Spleen (tissue), 11 donors: ENCODE results near the gene HINFP. TPM values are rescaled to one million over a fixed set of nuclear protein-coding genes. Genes with fewer than 3 reads are reported as not detected.

Experiments
- DNase-seq: peaks from one replicate; pipeline ENCODE4 v3.0.0-alpha.2; 2020
- H3K27ac ChIP-seq, 8 donors: fragments of 200-600 bp; sonication (generic) in 7 of 8; 1 replicate in 4 of 8; 2 replicates in 4 of 8; pipeline versions ENCODE4 v1.5.0 to v1.8.0; 2016 to 2021; ENCODE audit warnings: inconsistent platforms in 4 of 8, mild to moderate bottlenecking in 4 of 8, moderate library complexity in 1 of 8
- H3K27me3 ChIP-seq, 7 donors: fragments of 200-600 bp; sonication (generic) in 6 of 7; replicated peaks in 1 of 7; 1 replicate in 4 of 7; 2 replicates in 3 of 7; pipeline versions ENCODE4 v1.5.0 to v1.8.0; 2016 to 2021; ENCODE audit warnings: inconsistent platforms in 3 of 7, mild to moderate bottlenecking in 1 of 7
- H3K36me3 ChIP-seq, 6 donors: fragments of 200-600 bp; sonication (generic) in 5 of 6; 1 replicate in 4 of 6; 2 replicates in 2 of 6; pipeline versions ENCODE4 v1.5.0 to v1.8.0; 2016 to 2021; ENCODE audit warnings: inconsistent platforms in 2 of 6
- H3K4me1 ChIP-seq, 6 donors: fragments of 200-600 bp; sonication (generic) in 5 of 6; 1 replicate in 3 of 6; 2 replicates in 3 of 6; pipeline versions ENCODE4 v1.5.0 to v1.8.0; 2016 to 2021; ENCODE audit warnings: inconsistent platforms in 3 of 6
- H3K4me3 ChIP-seq, 8 donors: fragments of 200-600 bp; sonication (generic) in 7 of 8; 1 replicate in 4 of 8; 2 replicates in 4 of 8; pipeline versions ENCODE4 v1.5.0 to v1.8.0; 2016 to 2021; ENCODE audit warnings: inconsistent platforms in 4 of 8, mild to moderate bottlenecking in 4 of 8, moderate library complexity in 2 of 8
- H3K9me3 ChIP-seq, 8 donors: fragments of 200-600 bp; sonication (generic) in 7 of 8; 1 replicate in 4 of 8; 2 replicates in 4 of 8; pipeline versions ENCODE4 v1.5.0 to v1.8.0; 2016 to 2021; ENCODE audit warnings: inconsistent platforms in 4 of 8
- POLR2A ChIP-seq, 3 donors: fragments of 450-650 bp; IDR thresholded peaks; one replicate each; pipeline ENCODE4 v1.5.1; 2017; ENCODE audit warnings: antibody characterized with exemption in 3 of 3, mild to moderate bottlenecking in 1 of 3
- POLR2AphosphoS5 ChIP-seq, 3 donors: sonication (generic); formaldehyde crosslinking; IDR thresholded peaks; one replicate each; pipeline ENCODE4 v1.5.1; 2017; ENCODE audit warnings: antibody characterized with exemption in 3 of 3
- WGBS, 5 donors: extraction: QIAGEN DNeasy Blood & Tissue Kit in 3 of 5; methylation state at CpG; one replicate each; pipeline versions ENCODE4 v1.1.5 to v1.1.7; 2013 to 2018; 5-methylcytosine and 5-hydroxymethylcytosine counted together
- intact Hi-C: fragments of 100-400 bp; cut with DNase I; formaldehyde crosslinking; loops from one replicate; pipeline ENCODE4 v1.15.0; 2023; ENCODE audit warnings: low total_unique reads
- polyA plus RNA-seq, 3 donors: library from polyadenylated mRNA; stranded (reverse); fragments of 200-250 nt; gene quantifications; one replicate each; pipeline ENCODE4 v1.2.1, GENCODE V29; 2013
- total RNA-seq, 7 donors: library from RNA; depleted of rRNA in 3 of 7; stranded (reverse); fragments of >200 nt in 3 of 7; fragmentation: NEBNext Ultra II Directional in 4 of 7; extraction: Animal tissue kit (Norgen Biotek cat#: 25700) in 4 of 7; gene quantifications; one replicate each; pipeline versions ENCODE4 v1.1.0 to v1.2.1, GENCODE V29; 2016 to 2021
- TF ChIP-seq, protein P1 (sequence below), 11 experiments: fragments of 200-600 bp in 7 of 11; fragments of 450-650 bp in 4 of 11; sonication (generic) in 4 of 11; IDR thresholded peaks in 8 of 11; conservative IDR thresholded peaks in 3 of 11; 1 replicate in 7 of 11; 2 replicates in 4 of 11; pipeline versions ENCODE4 v1.4.0 to v1.8.0; 2016 to 2021; ENCODE audit warnings: antibody characterized with exemption in 11 of 11, inconsistent platforms in 4 of 11, mild to moderate bottlenecking in 1 of 11
- donor health status: healthy with polysubstance abuse.
- donor health status: DM: no; HTN: no; CAD: no; lungs with moderate emphysema.
- donor health status: DM: no; HTN: no; CAD: no.
- donor health status: Bipolar disorder and iron deficiency.
- donor health status: healthy.
- donor health status: DM: no; HTN: no; CAD: no.
- donor health status: DM: yes; HTN: yes; CAD: no.

HINFP gene
- total and polyA plus RNA-seq, 10 donors, result 12.8 to 40.7 (median 33.0) TPM

DNA sequence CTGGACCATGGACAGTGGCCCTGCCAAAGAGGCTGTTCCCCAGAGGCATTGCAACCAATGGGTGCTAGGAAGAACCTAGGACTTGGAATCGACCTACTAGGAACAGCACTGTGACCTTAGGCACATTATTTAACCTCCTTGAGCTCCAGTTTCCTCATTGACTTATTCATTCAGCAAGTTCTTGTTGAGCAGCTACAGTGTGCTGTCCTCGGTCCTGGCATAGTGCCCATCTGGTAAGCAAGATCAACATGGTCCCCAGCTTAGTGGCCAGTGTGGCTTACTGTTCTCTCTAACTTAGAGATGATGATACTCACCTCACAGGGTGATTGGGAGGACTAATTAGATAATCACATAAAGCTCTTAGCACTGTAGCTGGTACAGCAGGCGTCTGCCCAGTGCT lies 35.7 kb downstream of the HINFP start:
- H3K27me3 ChIP-seq, result peaks cover 0 to 10% (median 0%) of the 10 kb centered on the region in 7 donors
- WGBS, 5 donors, result 44 to 63% (median 58%) methylated on average over 3 of the region's 3 CpGs
- H3K4me1 ChIP-seq, result no peaks in the 10 kb centered on the region
- no peaks in the 10 kb centered on the region for H3K36me3 ChIP-seq
- no peak overlapping the region for H3K4me3 ChIP-seq
- intact Hi-C loops, result no loop called here
- no peak for DNase-seq
- H3K27ac ChIP-seq, result no peak overlapping the region
- H3K9me3 ChIP-seq, result no peaks in the 10 kb centered on the region
- TF ChIP-seq, protein P1, sequence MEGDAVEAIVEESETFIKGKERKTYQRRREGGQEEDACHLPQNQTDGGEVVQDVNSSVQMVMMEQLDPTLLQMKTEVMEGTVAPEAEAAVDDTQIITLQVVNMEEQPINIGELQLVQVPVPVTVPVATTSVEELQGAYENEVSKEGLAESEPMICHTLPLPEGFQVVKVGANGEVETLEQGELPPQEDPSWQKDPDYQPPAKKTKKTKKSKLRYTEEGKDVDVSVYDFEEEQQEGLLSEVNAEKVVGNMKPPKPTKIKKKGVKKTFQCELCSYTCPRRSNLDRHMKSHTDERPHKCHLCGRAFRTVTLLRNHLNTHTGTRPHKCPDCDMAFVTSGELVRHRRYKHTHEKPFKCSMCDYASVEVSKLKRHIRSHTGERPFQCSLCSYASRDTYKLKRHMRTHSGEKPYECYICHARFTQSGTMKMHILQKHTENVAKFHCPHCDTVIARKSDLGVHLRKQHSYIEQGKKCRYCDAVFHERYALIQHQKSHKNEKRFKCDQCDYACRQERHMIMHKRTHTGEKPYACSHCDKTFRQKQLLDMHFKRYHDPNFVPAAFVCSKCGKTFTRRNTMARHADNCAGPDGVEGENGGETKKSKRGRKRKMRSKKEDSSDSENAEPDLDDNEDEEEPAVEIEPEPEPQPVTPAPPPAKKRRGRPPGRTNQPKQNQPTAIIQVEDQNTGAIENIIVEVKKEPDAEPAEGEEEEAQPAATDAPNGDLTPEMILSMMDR (IDR thresholded peaks at IDR 0.05 in 8 of 11, conservative IDR thresholded peaks at IDR 0.05 in 3 of 11), result no peak
- TF ChIP-seq POLR2AphosphoS5 (IDR thresholded peaks at IDR 0.05) (no peak), POLR2A (IDR thresholded peaks at IDR 0.05) (no peak)

- no peak for DNase-seq
- no peaks in the 10 kb centered on the region for H3K4me1 ChIP-seq
- H3K4me3 ChIP-seq, result no peak overlapping the region
- H3K27me3 ChIP-seq, result peaks cover 0 to 10% (median 0%) of the 10 kb centered on the region in 7 donors
- no peaks in the 10 kb centered on the region for H3K36me3 ChIP-seq
- intact Hi-C loops, result no loop called here
- no peaks in the 10 kb centered on the region for H3K9me3 ChIP-seq
- 91 to 96% (median 91%) methylated on average over 10 to 13 of the region's 13 CpGs for WGBS, 5 donors
- H3K27ac ChIP-seq, result no peak overlapping the region
- TF ChIP-seq POLR2A (IDR thresholded peaks at IDR 0.05), result no peak
These were observed 37.1 kb downstream of the HINFP start for GRCh38 chr11:119158467-119158866.

GRCh38 chr11:119160151-119160550 lies 38.8 kb downstream of the HINFP start:
- intact Hi-C loops, result no loop called here
- no peak for DNase-seq

GRCh38 chr11:119161871-119162270 lies 40.5 kb downstream of the HINFP start:
- TF ChIP-seq, protein P1 (IDR thresholded peaks at IDR 0.05 in 8 of 11, conservative IDR thresholded peaks at IDR 0.05 in 3 of 11), result no peak
- TF ChIP-seq POLR2AphosphoS5 (IDR thresholded peaks at IDR 0.05) (no peak), POLR2A (IDR thresholded peaks at IDR 0.05) (no peak)
- no peak overlapping the region for H3K27ac ChIP-seq
- peaks cover 0 to 2% (median 0%) of the 10 kb centered on the region in 7 donors for H3K27me3 ChIP-seq
- H3K4me1 ChIP-seq, result no peaks in the 10 kb centered on the region
- H3K36me3 ChIP-seq, result no peaks in the 10 kb centered on the region
- no peak for DNase-seq
- whole genome bisulfite sequencing, 5 donors, result 70 to 93% (median 86%) methylated on average over 7 to 8 of the region's 8 CpGs
- H3K9me3 ChIP-seq, result no peaks in the 10 kb centered on the region
- H3K4me3 ChIP-seq, result no peak overlapping the region
- intact Hi-C loops, result no loop called here

More at GRCh38 chr11:119160151-119160550, 38.8 kb downstream of the HINFP start:
- Histone ChIP-seq H3K9me3 (no peaks in the 10 kb centered on the region), H3K27me3 (peaks cover 0 to 10% (median 0%) of the 10 kb centered on the region in 7 donors), H3K4me3 (no peak overlapping the region), H3K36me3 (no peaks in the 10 kb centered on the region), H3K4me1 (no peaks in the 10 kb centered on the region), H3K27ac (no peak overlapping the region)
- no peak for TF ChIP-seq POLR2AphosphoS5 (IDR thresholded peaks at IDR 0.05)
- TF ChIP-seq, protein P1 (IDR thresholded peaks at IDR 0.05 in 8 of 11, conservative IDR thresholded peaks at IDR 0.05 in 3 of 11), result no peak
- no peak for TF ChIP-seq POLR2A (IDR thresholded peaks at IDR 0.05)
- WGBS, 5 donors, result 88 to 96% (median 93%) methylated on average over 5 to 9 of the region's 9 CpGs
